ENCODE data around the gene COL4A6.
"Not testable (repeated sequence)": the region's sequence is repeated elsewhere in the genome, so short reads cannot be mapped to it uniquely, and the experiment has no call there.

GRCh38 chrX:108376821-108377220 lies 61.4 kb downstream of the COL4A6 start:
- TF ChIP-seq CTCF (IDR thresholded peaks at IDR 0.05; ENCODE audit: extremely low read depth in 1 of 2, insufficient read depth in 1 of 2, low read depth in 1 of 2, low read length in 2 of 2); MYC (IDR thresholded peaks at IDR 0.05; ENCODE audit: low read depth, low read length): not testable (repeated sequence)

Data from endothelial cell of umbilical vein (primary cell).